IPS DF 4.7 (cell line): ENCODE data around the gene HEPN1.
"Not testable (repeated sequence)": the region's sequence is repeated elsewhere in the genome, so short reads cannot be mapped to it uniquely, and the experiment has no call there.

Source experiments
- DNase-seq: peaks from one replicate; pipeline ENCODE4 v3.0.0-alpha.2; 2013; ENCODE audit warnings: low spot score; ENCODE audit errors: extremely low read depth

HEPN1 gene

DNA sequence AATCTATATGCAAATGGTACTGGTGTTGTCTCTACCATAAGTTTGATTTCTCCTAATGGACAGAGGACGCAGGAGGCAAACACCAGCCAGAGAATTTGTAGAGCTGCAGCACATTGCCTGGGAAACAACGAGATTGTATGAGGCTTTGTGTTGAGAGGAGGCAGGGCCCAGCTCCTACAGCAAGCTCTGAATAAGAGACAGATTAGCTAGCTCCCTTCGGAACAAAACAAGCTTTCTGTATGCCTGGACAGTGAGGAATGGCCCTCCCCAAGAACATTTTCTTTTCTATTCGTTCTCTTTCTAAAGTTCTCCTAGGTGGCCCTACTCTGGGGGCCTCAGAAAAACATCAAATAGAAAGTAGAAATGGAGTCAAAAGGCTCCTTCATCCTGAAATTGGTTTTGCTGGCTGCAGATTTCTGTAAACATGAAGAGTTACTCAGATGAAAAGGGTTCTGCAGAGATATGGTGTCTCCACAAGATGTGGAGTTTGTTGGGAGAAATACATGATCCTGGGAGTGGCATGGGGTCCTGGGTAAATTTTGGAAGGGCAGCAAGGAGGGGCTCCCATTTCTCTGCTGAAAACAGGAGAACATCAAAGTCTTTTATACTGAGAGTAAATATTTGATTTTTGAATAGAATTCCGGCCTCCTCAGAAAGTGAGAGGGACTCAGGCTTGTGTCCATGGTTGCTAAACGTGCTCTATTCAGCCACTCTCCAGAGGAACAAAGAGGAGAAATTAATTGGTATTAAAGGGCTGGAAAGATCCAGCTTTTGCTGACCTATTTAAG lies 23.6 kb downstream of the HEPN1 start:
- DNase-seq = no peak

GRCh38 chr11:124943254-124943616 lies 24.2 kb downstream of the HEPN1 start:
- DNase-seq = no peak

GRCh38 chr11:124943741-124944140 lies 24.7 kb downstream of the HEPN1 start:
- no peak for DNase-seq

DNA sequence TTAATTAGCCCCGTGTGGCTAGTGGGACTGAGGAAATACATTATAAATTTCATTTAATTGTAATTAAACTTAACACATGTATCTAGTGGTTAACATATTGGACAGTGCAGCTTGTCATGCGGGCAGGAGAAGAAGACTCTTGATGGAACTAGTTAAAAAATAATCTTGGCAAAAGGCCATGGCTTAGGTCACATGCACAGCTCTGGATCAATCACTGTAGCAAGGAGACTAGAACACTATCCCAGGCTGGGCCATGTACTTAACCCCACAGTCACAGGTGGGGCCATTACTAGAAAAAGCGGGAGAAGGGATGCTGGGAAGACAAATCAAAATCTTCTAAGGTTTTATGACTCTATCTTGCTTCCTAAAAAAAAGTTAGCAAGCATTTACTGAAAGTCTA lies 25.5 kb downstream of the HEPN1 start:
- DNase-seq = no peak

DNA sequence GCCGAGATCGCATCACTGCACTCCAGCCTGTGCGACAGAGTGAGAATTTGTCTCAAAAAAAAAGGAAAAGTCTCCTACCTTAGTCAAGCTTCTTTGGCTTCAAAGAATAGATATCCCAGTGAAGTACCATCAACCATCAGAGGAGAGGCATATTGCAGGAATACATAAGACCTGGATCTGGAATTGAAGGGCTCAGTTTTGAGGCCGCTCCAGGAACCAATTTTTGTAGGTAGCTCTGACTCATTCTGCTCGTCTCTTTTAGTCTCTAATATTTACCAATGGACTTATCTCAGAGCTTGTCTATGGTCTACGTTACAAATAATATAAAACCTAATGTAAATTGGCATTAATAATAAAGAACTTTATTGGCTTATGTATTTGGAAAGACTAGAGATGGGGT lies 26.8 kb downstream of the HEPN1 start:
- no peak for DNase-seq

DNA sequence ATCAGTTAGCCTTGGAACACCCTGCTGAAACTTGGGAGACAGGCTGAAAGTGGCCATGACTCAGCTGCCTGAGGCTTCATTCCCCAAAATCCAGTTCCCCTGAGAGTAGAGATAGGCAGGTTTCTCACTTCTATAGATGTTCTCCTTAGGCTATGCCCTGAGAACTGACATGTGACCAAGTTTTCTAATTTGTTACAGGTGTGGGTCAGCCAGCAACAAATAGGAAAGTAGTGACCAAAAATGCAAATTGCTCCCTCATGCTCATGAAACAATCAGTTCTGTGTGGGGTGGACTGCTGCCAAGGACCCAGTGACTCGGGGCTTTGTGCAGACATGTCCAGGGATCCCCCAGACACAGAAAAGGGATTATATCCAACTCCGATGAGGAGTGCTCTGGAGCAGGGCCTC lies 27.7 kb downstream of the HEPN1 start:
- no peak for DNase-seq

DNA sequence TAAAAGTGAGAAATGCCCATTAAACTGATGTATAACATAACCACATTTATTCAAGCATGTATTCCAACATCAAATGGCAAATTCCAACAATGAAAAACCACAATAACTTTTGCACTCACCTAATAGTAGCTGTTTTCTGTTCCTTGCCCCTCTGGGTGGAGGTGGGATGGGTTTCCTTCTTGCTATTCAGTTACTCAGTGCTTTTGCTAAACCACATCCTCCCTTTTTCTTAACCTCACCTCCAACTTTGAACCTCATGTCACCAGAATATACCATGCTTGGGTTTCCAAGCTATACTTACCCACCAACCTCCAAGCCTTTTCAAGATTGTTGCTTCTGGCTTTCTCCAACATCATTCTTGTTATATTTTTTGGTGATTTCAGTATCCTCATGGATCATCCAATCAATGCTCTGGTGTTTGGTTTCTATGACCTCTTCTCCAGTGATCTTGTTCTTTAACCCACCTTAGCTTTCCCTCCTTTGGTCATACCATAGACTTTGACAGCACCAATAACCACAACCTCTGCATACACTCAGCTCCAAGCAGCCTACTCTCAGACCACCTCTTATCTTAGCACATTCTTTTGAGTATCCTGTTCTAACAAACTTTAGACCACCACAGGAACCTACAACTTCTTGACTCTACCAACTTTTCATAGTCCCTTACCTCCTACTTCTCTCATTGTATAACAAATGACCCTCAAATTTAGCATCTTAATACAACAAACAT lies 31.7 kb downstream of the HEPN1 start:
- no peak for DNase-seq

- DNase-seq = no peak
These were observed 32.3 kb downstream of the HEPN1 start for GRCh38 chr11:124951341-124951740.

DNA sequence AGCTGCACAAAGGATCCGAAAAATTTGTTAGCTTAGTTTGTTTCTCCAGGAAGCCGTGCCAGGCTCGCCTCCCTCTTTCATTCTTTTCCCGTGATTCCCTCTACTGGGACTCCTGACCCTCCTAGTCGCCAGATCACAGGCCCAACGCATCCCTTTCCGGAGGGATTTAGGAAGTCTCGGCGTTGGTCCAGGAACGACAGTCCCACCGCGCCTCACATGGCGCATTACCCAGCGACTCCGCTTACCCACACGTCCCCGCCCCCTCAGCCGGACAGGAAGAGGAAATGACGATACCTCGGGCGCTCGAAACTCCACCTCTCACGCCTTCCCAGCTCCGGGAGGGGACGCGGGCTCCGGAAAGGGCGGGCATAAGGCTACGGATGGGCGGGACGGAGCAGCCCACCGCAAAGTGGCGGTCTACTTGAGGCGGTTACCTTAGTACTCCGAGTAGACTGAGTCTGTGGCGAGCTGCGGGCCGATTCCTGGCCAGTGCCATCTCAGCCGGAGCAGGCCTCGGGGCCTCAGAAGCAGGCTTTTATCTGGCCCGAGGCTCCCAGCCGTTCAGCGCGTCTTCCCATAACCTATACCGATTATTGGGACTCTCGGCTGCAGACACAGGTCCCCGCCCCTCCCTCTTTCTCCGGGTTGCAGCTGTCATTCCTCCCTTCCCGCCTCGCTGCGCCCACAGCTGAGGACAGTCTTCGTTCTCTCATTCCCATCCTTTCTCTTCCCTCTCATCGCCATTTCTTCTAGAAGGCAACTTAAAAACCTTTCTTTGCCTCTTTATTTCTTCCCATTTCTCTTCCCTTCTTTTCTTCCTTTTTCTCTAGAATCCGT lies 34.9 kb downstream of the HEPN1 start, which contains the start of gene CCDC15:
CCDC15 (plus strand) TSS at position 450 of the 837 bp plus-strand sequence. CDS start 531 bp downstream, outside the sequence.
- DNase-seq = peak; percentile 92

- no peak for DNase-seq
These were observed 35.5 kb downstream of the HEPN1 start for GRCh38 chr11:124954590-124954955.

DNA sequence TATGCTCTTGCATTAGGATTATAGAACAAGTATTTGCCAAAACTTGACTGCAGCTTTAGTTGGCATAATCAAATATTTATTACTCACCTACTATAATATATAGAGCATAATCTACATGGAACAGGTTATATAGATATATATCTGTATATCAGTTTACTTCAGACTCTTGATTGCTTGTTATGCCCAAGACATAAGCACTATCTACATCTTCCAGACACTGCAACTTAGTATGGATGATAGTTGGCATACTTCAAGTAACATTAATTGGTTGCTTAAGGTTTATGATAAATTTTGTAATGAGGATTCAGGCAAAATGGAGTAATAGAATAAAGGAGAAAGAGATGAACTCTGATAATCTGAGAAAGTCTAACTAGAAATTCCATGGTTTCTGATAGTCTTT lies 36.0 kb downstream of the HEPN1 start:
- DNase-seq = no peak

DNA sequence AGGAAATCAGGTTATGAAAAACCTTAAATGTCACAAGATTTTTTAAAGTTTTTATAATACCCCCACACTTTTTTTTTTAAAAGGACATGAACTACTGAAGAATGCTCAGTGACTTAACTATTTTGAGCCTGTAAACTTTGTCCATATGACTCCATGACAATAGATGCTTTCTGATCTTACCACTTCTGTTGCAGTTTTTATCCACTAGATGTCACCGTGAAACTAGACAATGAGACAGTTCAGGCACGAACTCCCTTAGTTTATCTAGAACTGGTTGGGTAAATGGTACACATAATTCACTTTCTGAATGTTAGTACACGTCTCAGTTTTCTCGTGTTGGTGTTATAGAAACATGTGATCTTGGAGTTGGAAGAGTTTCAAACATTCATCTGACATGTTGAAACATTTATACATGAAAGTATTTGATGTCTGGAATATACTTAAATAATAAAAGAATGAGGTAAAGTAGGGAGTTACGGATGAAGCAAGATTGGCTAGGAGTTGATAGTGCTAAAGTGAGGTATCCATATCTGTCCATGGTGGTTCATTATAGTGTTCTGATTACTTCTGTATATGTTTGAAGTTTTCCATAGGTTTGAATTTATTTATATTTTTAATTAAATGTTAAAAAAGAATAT lies 43.0 kb downstream of the HEPN1 start:
- DNase-seq = peak; percentile 36

DNA sequence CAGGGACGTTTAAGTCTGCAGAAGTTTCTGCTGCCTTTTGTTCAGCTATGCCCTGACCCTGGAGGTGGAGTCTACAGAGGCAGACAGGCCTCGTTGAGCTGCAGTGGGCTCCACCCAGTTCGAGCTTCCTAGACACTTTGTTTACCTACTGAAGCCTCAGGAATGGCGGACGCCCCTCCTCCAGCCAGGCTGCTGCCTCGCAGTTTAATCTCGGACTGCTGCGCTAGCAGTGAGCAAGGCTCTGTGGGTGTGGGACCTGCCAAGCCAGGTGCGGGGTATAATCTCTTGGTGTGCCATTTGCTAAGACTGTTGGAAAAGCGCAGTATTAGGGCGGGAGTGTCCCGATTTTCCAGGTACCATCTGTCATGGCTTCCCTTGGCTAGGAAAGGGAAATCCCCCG lies 49.1 kb downstream of the HEPN1 start:
- DNase-seq = not testable (repeated sequence)
